ENCODE results near the gene DOCK2.

DNA sequence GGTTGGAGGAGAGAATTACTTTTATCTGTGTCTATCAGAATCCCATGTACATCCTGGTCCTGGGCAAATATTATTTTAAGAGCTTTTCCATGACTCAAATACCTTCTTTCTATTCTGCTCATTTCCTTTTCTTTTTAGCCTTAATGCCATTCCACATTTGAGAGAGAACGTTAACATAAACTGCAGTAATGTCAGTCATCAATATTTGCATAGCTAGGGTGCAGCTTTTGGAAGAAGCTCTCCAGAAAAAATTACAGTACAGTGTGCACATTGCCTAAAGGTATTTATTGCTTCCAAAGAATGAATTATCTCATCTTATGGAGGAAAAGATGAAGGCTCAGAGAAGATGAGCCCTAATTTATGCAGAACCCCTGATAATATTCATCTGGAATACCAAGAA lies 284.9 kb downstream of the DOCK2 start:
- TF ChIP-seq, protein P1, sequence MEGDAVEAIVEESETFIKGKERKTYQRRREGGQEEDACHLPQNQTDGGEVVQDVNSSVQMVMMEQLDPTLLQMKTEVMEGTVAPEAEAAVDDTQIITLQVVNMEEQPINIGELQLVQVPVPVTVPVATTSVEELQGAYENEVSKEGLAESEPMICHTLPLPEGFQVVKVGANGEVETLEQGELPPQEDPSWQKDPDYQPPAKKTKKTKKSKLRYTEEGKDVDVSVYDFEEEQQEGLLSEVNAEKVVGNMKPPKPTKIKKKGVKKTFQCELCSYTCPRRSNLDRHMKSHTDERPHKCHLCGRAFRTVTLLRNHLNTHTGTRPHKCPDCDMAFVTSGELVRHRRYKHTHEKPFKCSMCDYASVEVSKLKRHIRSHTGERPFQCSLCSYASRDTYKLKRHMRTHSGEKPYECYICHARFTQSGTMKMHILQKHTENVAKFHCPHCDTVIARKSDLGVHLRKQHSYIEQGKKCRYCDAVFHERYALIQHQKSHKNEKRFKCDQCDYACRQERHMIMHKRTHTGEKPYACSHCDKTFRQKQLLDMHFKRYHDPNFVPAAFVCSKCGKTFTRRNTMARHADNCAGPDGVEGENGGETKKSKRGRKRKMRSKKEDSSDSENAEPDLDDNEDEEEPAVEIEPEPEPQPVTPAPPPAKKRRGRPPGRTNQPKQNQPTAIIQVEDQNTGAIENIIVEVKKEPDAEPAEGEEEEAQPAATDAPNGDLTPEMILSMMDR (IDR thresholded peaks at IDR 0.05): no peak
- TF ChIP-seq, protein P2, sequence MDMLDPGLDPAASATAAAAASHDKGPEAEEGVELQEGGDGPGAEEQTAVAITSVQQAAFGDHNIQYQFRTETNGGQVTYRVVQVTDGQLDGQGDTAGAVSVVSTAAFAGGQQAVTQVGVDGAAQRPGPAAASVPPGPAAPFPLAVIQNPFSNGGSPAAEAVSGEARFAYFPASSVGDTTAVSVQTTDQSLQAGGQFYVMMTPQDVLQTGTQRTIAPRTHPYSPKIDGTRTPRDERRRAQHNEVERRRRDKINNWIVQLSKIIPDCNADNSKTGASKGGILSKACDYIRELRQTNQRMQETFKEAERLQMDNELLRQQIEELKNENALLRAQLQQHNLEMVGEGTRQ (IDR thresholded peaks at IDR 0.05): no peak
- TF ChIP-seq PBX3 (IDR thresholded peaks at IDR 0.05): no peak
- no peak for TF ChIP-seq SMC3 (IDR thresholded peaks at IDR 0.05)
- no peak for TF ChIP-seq CBX2 (IDR thresholded peaks at IDR 0.05; ENCODE audit: borderline replicate concordance, low read depth)
- no peak for TF ChIP-seq POLR2A (IDR thresholded peaks at IDR 0.05; ENCODE audit: low read length)
- no peak for TF ChIP-seq MAFK (IDR thresholded peaks at IDR 0.05; ENCODE audit: partially characterized antibody)
- TF ChIP-seq HOXA7 (CRISPR knock-in tag; IDR thresholded peaks at IDR 0.05): no peak
- TF ChIP-seq EP300 (IDR thresholded peaks at IDR 0.05): no peak

All from A549 (cell line).